H1 (cell line): Measurements from ENCODE around the gene NKD2. TPM values are rescaled to one million over a fixed set of nuclear protein-coding genes. Genes with fewer than 3 reads are reported as not detected.

ENCODE experiments used
- NRF1 ChIP-seq: IDR thresholded peaks from 2 replicates; pipeline ENCODE4 v1.6.1; 2011; ENCODE audit warnings: mild to moderate bottlenecking, low read depth, low read length, improper control_type of control experiment
- POU5F1 ChIP-seq: IDR thresholded peaks from 2 replicates; pipeline ENCODE4 v1.6.1; 2011; ENCODE audit warnings: low read depth, mild to moderate bottlenecking, low read length, moderate library complexity
- polyA plus RNA-seq, 7 experiments: library from polyadenylated mRNA; depleted of rRNA in 3 of 7; stranded (reverse) in 5 of 7; unstranded in 2 of 7; fragments of >200 nt in 5 of 7; fragments of 200-250 nt in 2 of 7; gene quantifications; 1 replicate in 5 of 7; 2 replicates in 1 of 7; 4 replicates in 1 of 7; pipeline versions ENCODE4 v1.2.1 to v1.2.3, GENCODE V29; 2011 to 2013; ENCODE audit warnings: missing spikeins in 2 of 7, mixed read lengths in 2 of 7
- total RNA-seq: library from RNA; stranded (reverse); fragmentation: NEBNext Ultra II Directional; extraction: Animal tissue kit (Norgen Biotek cat#: 25700); gene quantifications from 2 replicates; pipeline ENCODE4 v1.2.1, GENCODE V29; 2021
- TF ChIP-seq, protein P1 (sequence below), 3 experiments: IDR thresholded peaks; 1 replicate in 2 of 3; 2 replicates in 1 of 3; pipeline versions ENCODE4 v1.5.1 to v1.6.1; 2011; ENCODE audit warnings: low read length in 3 of 3, mild to moderate bottlenecking in 3 of 3, inconsistent platforms in 2 of 3, low read depth in 1 of 3, moderate library complexity in 1 of 3; ENCODE audit not compliant: insufficient read depth in 1 of 3; ENCODE audit errors: control extremely low read depth in 1 of 3
- TF ChIP-seq, protein P2 (sequence below): IDR thresholded peaks from 2 replicates; pipeline ENCODE4 v1.6.1; 2012; ENCODE audit warnings: inconsistent platforms

The NKD2 gene
- total and polyA plus RNA-seq, 2 of the 8 experiments (the other 6 are each of a cell fraction or from before 2014, with no cell fraction given): 5.5 to 7.9 TPM

- TF ChIP-seq, protein P1, sequence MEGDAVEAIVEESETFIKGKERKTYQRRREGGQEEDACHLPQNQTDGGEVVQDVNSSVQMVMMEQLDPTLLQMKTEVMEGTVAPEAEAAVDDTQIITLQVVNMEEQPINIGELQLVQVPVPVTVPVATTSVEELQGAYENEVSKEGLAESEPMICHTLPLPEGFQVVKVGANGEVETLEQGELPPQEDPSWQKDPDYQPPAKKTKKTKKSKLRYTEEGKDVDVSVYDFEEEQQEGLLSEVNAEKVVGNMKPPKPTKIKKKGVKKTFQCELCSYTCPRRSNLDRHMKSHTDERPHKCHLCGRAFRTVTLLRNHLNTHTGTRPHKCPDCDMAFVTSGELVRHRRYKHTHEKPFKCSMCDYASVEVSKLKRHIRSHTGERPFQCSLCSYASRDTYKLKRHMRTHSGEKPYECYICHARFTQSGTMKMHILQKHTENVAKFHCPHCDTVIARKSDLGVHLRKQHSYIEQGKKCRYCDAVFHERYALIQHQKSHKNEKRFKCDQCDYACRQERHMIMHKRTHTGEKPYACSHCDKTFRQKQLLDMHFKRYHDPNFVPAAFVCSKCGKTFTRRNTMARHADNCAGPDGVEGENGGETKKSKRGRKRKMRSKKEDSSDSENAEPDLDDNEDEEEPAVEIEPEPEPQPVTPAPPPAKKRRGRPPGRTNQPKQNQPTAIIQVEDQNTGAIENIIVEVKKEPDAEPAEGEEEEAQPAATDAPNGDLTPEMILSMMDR (IDR thresholded peaks at IDR 0.05; ENCODE audit: control extremely low read depth in 1 of 3, insufficient read depth in 1 of 3, low read depth in 1 of 3, low read length in 3 of 3): no peak
- TF ChIP-seq, protein P2, sequence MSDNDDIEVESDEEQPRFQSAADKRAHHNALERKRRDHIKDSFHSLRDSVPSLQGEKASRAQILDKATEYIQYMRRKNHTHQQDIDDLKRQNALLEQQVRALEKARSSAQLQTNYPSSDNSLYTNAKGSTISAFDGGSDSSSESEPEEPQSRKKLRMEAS: no peak
- TF ChIP-seq NRF1 (no peak), POU5F1 (no peak)
These were observed 3.8 kb downstream of the NKD2 start (continued) for GRCh38 chr5:1012313-1012841.
